K562 (cell line): ENCODE results near the gene RPS28. TPM values are rescaled to one million over a fixed set of nuclear protein-coding genes. Genes with fewer than 3 reads are reported as not detected.
A peak's percentile ranks its signal among the peaks of the same experiment; 100 is the strongest.

Experiments
- ARNT ChIP-seq, 2 experiments: fragments of 450-650 bp; IDR thresholded peaks; 2 replicates each; pipeline ENCODE4 v1.6.1; 2016; ENCODE audit warnings: mild to moderate bottlenecking in 1 of 2
- ATF7 ChIP-seq: fragments of 450-650 bp; IDR thresholded peaks from 2 replicates; pipeline ENCODE4 v1.7.1; 2014; ENCODE audit warnings: mild to moderate bottlenecking, moderate library complexity
- BRD4 ChIP-seq: fragments of 200-600 bp; sonication (generic); IDR thresholded peaks from 2 replicates; pipeline ENCODE4 v1.6.1; 2017; ENCODE audit warnings: inconsistent platforms
- IFI16 ChIP-seq: fragments of 250-450 bp; sonication (Bioruptor Pico); IDR thresholded peaks from 2 replicates; pipeline ENCODE4 v2.1.2; 2022; ENCODE audit warnings: mild to moderate bottlenecking, inconsistent platforms
- MTA2 ChIP-seq: fragments of 450-650 bp; IDR thresholded peaks from 2 replicates; pipeline ENCODE4 v1.6.1; 2016; ENCODE audit warnings: low read depth
- MXI1 ChIP-seq: IDR thresholded peaks from 2 replicates; pipeline ENCODE4 v1.6.1; 2011; ENCODE audit warnings: low read depth, mild to moderate bottlenecking, improper control_type of control experiment, low read length
- MYC ChIP-seq, 2 experiments: fragments of 250-450 bp in 1 of 2; sonication (Bioruptor Pico) in 1 of 2; IDR thresholded peaks; 2 replicates each; pipeline versions ENCODE4 v1.5.1 to v1.6.1; 2012 to 2021; ENCODE audit warnings: low read depth in 2 of 2, borderline replicate concordance in 1 of 2, improper control_type of control experiment in 1 of 2, low read length in 1 of 2, mild to moderate bottlenecking in 1 of 2, moderate library complexity in 1 of 2
- NCOA2 ChIP-seq, 2 experiments: fragments of 450-650 bp; IDR thresholded peaks; 2 replicates each; pipeline ENCODE4 v1.6.1; 2018; ENCODE audit warnings: mild to moderate bottlenecking in 2 of 2, moderate library complexity in 1 of 2; ENCODE audit not compliant: partially characterized antibody in 2 of 2
- NEUROD1 ChIP-seq: fragments of 150-350 bp; IDR thresholded peaks from 2 replicates; pipeline ENCODE4 v1.6.1; 2014; ENCODE audit warnings: borderline replicate concordance, low read length, low read depth; ENCODE audit not compliant: partially characterized antibody
- NFYB ChIP-seq: IDR thresholded peaks from 2 replicates; pipeline ENCODE4 v1.6.1; 2011; ENCODE audit warnings: mild to moderate bottlenecking, moderate library complexity; ENCODE audit not compliant: insufficient read length; ENCODE audit errors: extremely low read depth
- NKRF ChIP-seq: fragments of 450-650 bp; IDR thresholded peaks from 2 replicates; pipeline ENCODE4 v1.6.1; 2016; ENCODE audit warnings: borderline replicate concordance
- POU5F1 ChIP-seq: fragments of 150-350 bp; IDR thresholded peaks from 2 replicates; pipeline ENCODE4 v1.6.1; 2014; ENCODE audit warnings: borderline replicate concordance, low read length, low read depth, mild to moderate bottlenecking; ENCODE audit not compliant: partially characterized antibody
- PRDM10 ChIP-seq: fragments of 450-650 bp; IDR thresholded peaks from 2 replicates; pipeline ENCODE4 v1.6.1; 2018; ENCODE audit not compliant: partially characterized antibody
- RNF2 ChIP-seq: sonication (generic); IDR thresholded peaks from 2 replicates; pipeline ENCODE4 v1.6.1; 2016
- SETDB1 ChIP-seq: IDR thresholded peaks from one replicate; pipeline ENCODE4 v1.6.1; 2012; ENCODE audit warnings: low read length, control low read depth, inconsistent platforms
- USF2 ChIP-seq: sonication (generic); formaldehyde crosslinking; IDR thresholded peaks from 2 replicates; pipeline ENCODE4 v1.5.0; 2020; ENCODE audit warnings: missing genetic modification reagents
- ZBTB33 ChIP-seq: sonication (generic); formaldehyde crosslinking; IDR thresholded peaks from 2 replicates; pipeline ENCODE4 v1.8.1; 2023; ENCODE audit warnings: mild to moderate bottlenecking, missing genetic modification reagents
- ZNF384 ChIP-seq: IDR thresholded peaks from 2 replicates; pipeline ENCODE4 v1.6.1; 2012; ENCODE audit warnings: low read depth, low read length, improper control_type of control experiment
- ZNF586 ChIP-seq: fragments of 450-650 bp; formaldehyde crosslinking; conservative IDR thresholded peaks from 2 replicates; pipeline ENCODE4 v1.4.0; 2020; ENCODE audit warnings: mild to moderate bottlenecking, moderate library complexity
- polyA plus RNA-seq, 8 experiments: library from polyadenylated mRNA; depleted of rRNA in 4 of 8; stranded (reverse) in 5 of 8; unstranded in 3 of 8; fragments of >200 nt; fragmentation: Nextera tagmentation in 2 of 8; fragmentation: Illumina TruSeq in 1 of 8; extraction: Ambion mirVana in 2 of 8; extraction: Trizol in 1 of 8; gene quantifications; 2 replicates each; pipeline versions ENCODE4 v1.2.1 to v1.2.3, GENCODE V29; 2011 to 2014; ENCODE audit warnings: inconsistent platforms in 1 of 8, missing spikeins in 1 of 8
- total RNA-seq, 7 experiments: library from RNA; depleted of rRNA in 6 of 7; stranded (reverse); fragments of >200 nt in 6 of 7; fragmentation: Illumina TruSeq in 2 of 7; extraction: Trizol in 2 of 7; gene quantifications; 2 replicates each; pipeline versions ENCODE4 v1.2.1 to v1.2.3, GENCODE V29; 2011 to 2021; ENCODE audit warnings: low replicate concordance in 1 of 7

The RPS28 gene
- total and polyA plus RNA-seq, 9 of the 15 experiments (the other 6 are each of a cell fraction or from before 2014, with no cell fraction given): 165 to 2,827 (median 1,303) TPM

- TF ChIP-seq ZNF586 (CRISPR knock-in tag): no peak
- TF ChIP-seq MYC (IDR thresholded peaks at IDR 0.05; ENCODE audit: low read depth, low read length): peak; percentile 97
- no peak for TF ChIP-seq MYC (CRISPR knock-in tag; IDR thresholded peaks at IDR 0.05; ENCODE audit: borderline replicate concordance, low read depth)
- peak; percentile 93 for TF ChIP-seq ATF7
- no peak for TF ChIP-seq POU5F1
- 0 out of 2 replicates have a peak, but pooled peaks have one; percentile 14 for TF ChIP-seq NKRF
- TF ChIP-seq NFYB: no peak
- TF ChIP-seq IFI16 (CRISPR knock-in tag): no peak
- no peak for TF ChIP-seq ZNF384
- TF ChIP-seq MXI1: peak; percentile 63; the same call in 1 of the 2 replicates
- TF ChIP-seq ZBTB33 (CRISPR knock-in tag): 0 out of 2 replicates have a peak, but pooled peaks have one; percentile 22
- TF ChIP-seq SETDB1: no peak
- peak; percentile 68 for TF ChIP-seq RNF2
- peak; percentile 90 for TF ChIP-seq NEUROD1
- TF ChIP-seq MTA2: no peak
- peak; percentile 91 for TF ChIP-seq USF2 (CRISPR knock-in tag)
- no peak for TF ChIP-seq NCOA2 (IDR thresholded peaks at IDR 0.05; ENCODE audit: partially characterized antibody in 2 of 2)
- TF ChIP-seq ARNT (IDR thresholded peaks at IDR 0.05): no peak
- no peak for TF ChIP-seq PRDM10
- TF ChIP-seq BRD4: no peak
Measured at GRCh38 chr19:8321067-8321985, at the start of gene RPS28, which contains the start of gene NDUFA7 (continued).
